HG02610 (cell line): Measurements from ENCODE around the gene IGFALS.

Experiments used
- ATAC-seq: cut with Tn5 transposase; IDR thresholded peaks from one replicate; pipeline ENCODE4 v1.9.1; 2021; ENCODE audit warnings: mild to moderate bottlenecking, moderate library complexity; ENCODE audit not compliant: unreplicated experiment

The IGFALS gene

GRCh38 chr16:1790611-1791255 lies 2.8 kb downstream of the IGFALS start:
- no peak for ATAC-seq

GRCh38 chr16:1790261-1790610 lies 3.3 kb downstream of the IGFALS start:
- no peak for ATAC-seq

- no peak for ATAC-seq
Measured at GRCh38 chr16:1789643-1790045, 3.9 kb downstream of the IGFALS start.

GRCh38 chr16:1788708-1789100 lies 4.8 kb downstream of the IGFALS start:
- ATAC-seq, result no peak

- no peak for ATAC-seq
Measured at GRCh38 chr16:1788095-1788707, 5.3 kb downstream of the IGFALS start.

- no peak for ATAC-seq
Measured at GRCh38 chr16:1787322-1788094, 6.0 kb downstream of the IGFALS start.

GRCh38 chr16:1787056-1787321 lies 6.5 kb downstream of the IGFALS start:
- no peak for ATAC-seq

- ATAC-seq, result no peak
Measured at GRCh38 chr16:1786242-1787055, 7.1 kb downstream of the IGFALS start.

GRCh38 chr16:1785846-1786170 lies 7.7 kb downstream of the IGFALS start:
- no peak for ATAC-seq

GRCh38 chr16:1784977-1785845 lies 8.3 kb downstream of the IGFALS start:
- ATAC-seq, result no peak

GRCh38 chr16:1782408-1783264 lies 10.9 kb downstream of the IGFALS start, which contains the start of the genes NUBP2 and SPSB3:
TSS of gene NUBP2 (plus strand) at chr16:1782960. CDS start at chr16:1783021, 61 bp downstream.
TSS of gene SPSB3 (minus strand) at chr16:1782571. CDS start at chr16:1781483, 1,088 bp downstream.
- ATAC-seq, result peak; percentile 87

- ATAC-seq, result peak; percentile 4
Measured at GRCh38 chr16:1781758-1782407, 11.6 kb downstream of the IGFALS start.

GRCh38 chr16:1781254-1781653 lies 12.3 kb downstream of the IGFALS start:
- no peak for ATAC-seq

GRCh38 chr16:1780677-1781072 lies 12.8 kb downstream of the IGFALS start:
- no peak for ATAC-seq

- no peak for ATAC-seq
Measured at GRCh38 chr16:1779741-1780676, 13.5 kb downstream of the IGFALS start.

GRCh38 chr16:1779234-1779701 lies 14.2 kb downstream of the IGFALS start:
- no peak for ATAC-seq

- ATAC-seq, result no peak
Measured at GRCh38 chr16:1778200-1779179, 15.0 kb downstream of the IGFALS start.
